ENCODE data around the gene PEX3.
"Not testable (repeated sequence)": the region's sequence is repeated elsewhere in the genome, so short reads cannot be mapped to it uniquely, and the experiment has no call there.

The PEX3 gene

DNA sequence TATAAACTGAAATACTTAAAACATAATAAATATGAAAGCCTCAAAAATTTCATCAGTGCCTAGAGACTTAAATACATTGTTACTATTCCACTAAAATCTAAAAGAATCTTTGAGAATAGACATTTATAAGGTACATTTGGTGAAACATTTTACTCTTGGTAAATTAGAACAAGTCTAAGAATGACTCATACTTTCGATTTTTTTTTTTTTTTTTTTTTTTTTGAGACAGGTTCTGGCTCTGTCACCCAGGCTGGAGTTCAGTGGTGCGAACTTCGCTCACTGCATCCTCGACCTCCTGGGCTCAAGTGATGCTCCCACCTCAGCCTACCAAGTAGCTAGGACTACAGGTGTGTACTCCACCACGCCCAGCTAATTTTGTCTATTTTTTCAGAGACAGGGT is 54.5 kb downstream of the PEX3 start:
- DNase-seq (no peak), ATAC-seq (replicated peaks) (no peak)
- peaks cover 10% of the 10 kb centered on the region for H3K36me3 Mint-ChIP-seq (ENCODE audit: insufficient read depth)
- H3K27me3 Mint-ChIP-seq, result no peaks in the 10 kb centered on the region
- H3K27ac Mint-ChIP-seq, result peak overlapping the region in 1 of 2 donors; percentile 66
- H3K4me3 Mint-ChIP-seq, result no peak overlapping the region
- peaks cover 5 to 12% of the 10 kb centered on the region in 2 donors for H3K4me1 Mint-ChIP-seq (ENCODE audit: low read depth in 2 of 2)
- H3K9me3 Mint-ChIP-seq, result no peaks in the 10 kb centered on the region

DNA sequence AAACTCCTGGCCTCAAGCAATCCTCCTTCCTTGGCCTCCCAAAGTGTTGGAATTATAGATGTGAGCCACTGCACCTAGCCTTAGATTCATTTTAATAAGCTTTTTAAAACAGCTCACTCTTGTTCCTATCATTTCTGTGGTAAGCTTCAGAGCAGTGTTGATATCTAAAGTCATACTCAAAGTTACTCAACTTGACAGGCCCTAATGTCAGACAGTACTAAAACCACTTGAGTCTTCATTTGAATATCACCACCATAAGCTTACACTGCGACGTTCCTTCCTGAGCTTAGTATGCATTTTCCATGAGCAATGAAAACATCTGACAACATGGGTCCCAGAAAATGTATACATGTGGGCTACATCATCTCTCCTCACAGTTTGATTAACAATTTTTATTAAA is 54.9 kb downstream of the PEX3 start:
- peaks cover 10% of the 10 kb centered on the region for H3K36me3 Mint-ChIP-seq (ENCODE audit: insufficient read depth)
- ATAC-seq (replicated peaks), result no peak
- H3K27ac Mint-ChIP-seq, result peak overlapping the region in 1 of 2 donors; percentile 66
- H3K4me3 Mint-ChIP-seq, result no peak overlapping the region
- no peak for DNase-seq
- no peaks in the 10 kb centered on the region for H3K9me3 Mint-ChIP-seq
- H3K27me3 Mint-ChIP-seq, result no peaks in the 10 kb centered on the region
- peaks cover 5 to 15% of the 10 kb centered on the region in 2 donors for H3K4me1 Mint-ChIP-seq (ENCODE audit: low read depth in 2 of 2)

DNA sequence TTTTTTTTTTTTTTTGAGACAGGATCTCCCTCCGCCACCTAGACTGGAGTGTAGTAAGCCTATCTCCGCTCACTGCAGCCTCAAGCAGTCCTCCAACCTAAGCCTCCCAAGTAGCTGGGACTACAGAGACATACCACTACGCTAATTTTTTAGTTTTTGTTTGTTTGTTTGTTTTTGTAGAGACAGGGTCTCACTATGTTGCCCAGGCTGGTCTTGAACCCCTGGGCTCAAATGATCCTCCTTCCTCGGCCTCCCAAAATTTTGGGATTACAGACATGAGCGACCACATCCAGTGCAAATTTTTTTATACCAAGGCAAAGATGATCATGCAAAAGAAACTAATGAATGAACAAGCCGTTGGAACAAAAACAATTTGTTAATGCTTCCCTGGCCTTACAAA is 55.6 kb downstream of the PEX3 start:
- no peak overlapping the region for H3K4me3 Mint-ChIP-seq
- peak overlapping the region in 1 of 2 donors; percentile 66 for H3K27ac Mint-ChIP-seq
- H3K4me1 Mint-ChIP-seq (ENCODE audit: low read depth in 2 of 2), result peaks cover 9 to 21% of the 10 kb centered on the region in 2 donors
- no peaks in the 10 kb centered on the region for H3K9me3 Mint-ChIP-seq
- no peaks in the 10 kb centered on the region for H3K27me3 Mint-ChIP-seq
- DNase-seq (no peak), ATAC-seq (replicated peaks) (no peak)
- peaks cover 15% of the 10 kb centered on the region for H3K36me3 Mint-ChIP-seq (ENCODE audit: insufficient read depth)

DNA sequence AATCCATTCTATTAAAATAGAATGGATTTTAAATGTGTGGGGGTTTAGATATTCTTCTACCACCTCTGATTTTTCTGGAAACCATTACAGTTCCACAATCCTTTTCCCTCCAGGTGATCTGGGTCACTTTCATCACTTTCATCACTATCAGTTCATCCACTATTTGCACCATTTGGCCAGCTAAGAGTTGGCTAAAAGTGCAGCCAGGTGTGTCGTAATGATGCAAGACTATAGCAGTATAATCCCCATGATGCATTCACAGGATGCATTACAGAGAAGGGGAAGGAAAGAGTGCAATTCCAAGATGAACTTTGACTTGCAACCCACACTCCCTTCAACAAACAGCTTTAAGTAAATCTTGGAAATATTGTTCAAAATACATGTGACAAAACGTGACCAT is 56.0 kb downstream of the PEX3 start:
- no peaks in the 10 kb centered on the region for H3K27me3 Mint-ChIP-seq
- H3K36me3 Mint-ChIP-seq (ENCODE audit: insufficient read depth), result peaks cover 19% of the 10 kb centered on the region
- peaks cover 9 to 23% of the 10 kb centered on the region in 2 donors for H3K4me1 Mint-ChIP-seq (ENCODE audit: low read depth in 2 of 2)
- ATAC-seq (replicated peaks) (no peak), DNase-seq (no peak)
- H3K9me3 Mint-ChIP-seq, result no peaks in the 10 kb centered on the region
- no peak overlapping the region for H3K27ac Mint-ChIP-seq
- H3K4me3 Mint-ChIP-seq, result no peak overlapping the region

DNA sequence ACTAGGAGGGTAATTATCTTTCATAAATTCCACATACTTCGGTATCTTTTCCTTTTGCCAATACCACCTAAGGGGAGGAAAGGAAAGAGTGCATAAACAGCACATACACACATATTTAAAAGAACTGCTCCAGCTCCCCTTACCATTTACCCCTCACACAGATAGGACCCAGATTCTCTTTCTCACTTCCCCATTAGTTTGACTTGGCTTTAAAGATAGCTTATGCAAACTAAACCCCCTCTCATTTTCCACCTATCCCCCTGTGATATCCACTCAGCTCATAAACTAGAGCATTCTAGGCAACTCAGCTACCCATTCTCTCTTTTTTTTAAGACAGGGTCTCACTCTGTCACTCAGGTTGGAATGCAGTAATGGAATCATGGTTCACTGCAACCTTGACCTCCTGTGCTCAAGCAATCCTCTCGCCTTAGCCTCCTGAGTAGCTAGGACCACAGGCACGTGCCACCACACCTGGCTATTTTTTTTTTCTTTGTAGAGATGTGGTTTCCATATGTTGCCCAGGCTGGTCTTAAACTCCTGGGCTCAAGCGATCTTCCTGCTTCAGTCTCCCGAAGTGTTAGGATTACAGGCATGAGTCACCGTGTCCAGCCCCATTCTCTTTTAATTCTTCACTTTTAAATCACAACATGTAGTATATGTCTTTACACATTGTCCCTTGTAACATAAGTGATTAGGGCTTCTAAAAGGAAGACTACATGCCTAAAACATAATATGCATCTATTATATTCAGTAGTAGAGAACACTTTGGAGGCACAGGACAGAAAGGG is 56.9 kb downstream of the PEX3 start:
- Mint-ChIP-seq H3K9me3 (no peaks in the 10 kb centered on the region), H3K36me3 (ENCODE audit: insufficient read depth) (peaks cover 22% of the 10 kb centered on the region), H3K27ac (no peak overlapping the region), H3K4me3 (no peak overlapping the region), H3K27me3 (no peaks in the 10 kb centered on the region), H3K4me1 (ENCODE audit: low read depth in 2 of 2) (peaks cover 12 to 27% of the 10 kb centered on the region in 2 donors)
- ATAC-seq (replicated peaks), result no peak
- no peak for DNase-seq

DNA sequence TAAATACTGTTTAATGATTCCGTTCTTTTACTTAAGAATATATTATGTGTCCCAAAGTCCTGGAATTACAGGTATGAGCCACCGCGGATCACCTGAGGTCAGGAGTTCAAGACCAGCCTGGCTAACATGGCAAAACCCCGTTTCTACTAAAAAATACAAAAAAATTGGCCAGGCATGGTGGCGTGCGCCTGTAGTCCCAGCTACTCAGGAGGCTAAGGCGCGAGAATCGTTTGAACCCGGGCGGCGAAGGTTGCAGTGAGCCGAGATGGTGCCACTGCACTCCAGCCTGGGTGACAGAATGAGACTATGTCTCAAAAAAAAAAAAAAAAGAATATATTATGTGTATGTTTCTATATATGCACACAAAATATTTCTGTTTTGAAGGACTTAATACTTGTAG is 59.7 kb downstream of the PEX3 start:
- H3K9me3 Mint-ChIP-seq; ATAC-seq (replicated peaks); DNase-seq; H3K27me3 Mint-ChIP-seq: not testable (repeated sequence)
- Mint-ChIP-seq H3K4me3 (peak overlapping the region; percentile 95 to 97), H3K36me3 (ENCODE audit: insufficient read depth) (peaks cover 20% of the 10 kb centered on the region), H3K4me1 (ENCODE audit: low read depth in 2 of 2) (peaks cover 20 to 27% of the 10 kb centered on the region in 2 donors), H3K27ac (peak overlapping the region in 1 of 2 donors; percentile 96)

DNA sequence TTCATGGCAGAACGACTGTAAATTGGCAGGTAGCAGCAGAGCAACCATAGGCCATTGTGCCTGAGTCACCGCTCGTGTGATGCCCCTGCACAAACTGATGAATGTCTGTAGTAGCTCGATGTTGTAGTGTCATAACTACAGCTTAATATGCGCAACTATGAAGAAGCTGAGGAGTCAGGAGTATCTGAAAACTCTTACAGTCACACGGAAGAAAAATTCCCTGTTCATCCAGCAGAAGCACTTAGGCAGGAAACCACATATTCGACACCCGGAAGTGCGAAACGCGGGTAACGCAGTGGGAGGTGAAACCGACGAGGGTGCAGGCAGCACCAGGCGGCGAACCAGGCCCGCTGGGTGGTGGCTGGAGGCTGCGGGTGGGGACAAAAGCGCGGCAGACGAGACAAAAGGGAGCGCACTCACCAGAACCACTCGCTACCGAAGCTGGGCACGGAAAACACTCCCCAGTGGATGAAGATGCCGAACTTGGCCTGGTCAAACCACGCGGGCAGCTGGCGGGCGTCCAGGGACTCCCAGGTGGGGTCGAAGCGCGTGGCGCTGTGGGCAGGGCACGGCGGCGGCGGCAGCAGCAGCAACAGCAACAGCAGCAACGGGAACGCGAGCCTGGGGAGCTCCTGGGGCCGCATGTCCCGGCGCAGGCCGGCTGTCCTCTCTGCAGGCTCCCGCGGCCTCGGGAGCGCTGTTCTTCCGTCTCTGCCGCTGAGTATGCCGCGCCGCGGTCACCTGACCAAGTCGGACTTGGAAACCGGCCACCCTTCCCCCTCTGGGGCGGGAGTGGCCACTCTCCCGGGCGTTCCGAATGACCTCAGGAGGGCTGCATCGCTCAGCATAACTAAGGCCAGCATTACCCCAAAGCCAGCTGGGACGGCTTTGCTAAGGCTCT is 60.6 kb downstream of the PEX3 start, which contains the start of gene FUCA2:
TSS of gene FUCA2 (minus strand) at position 730 of the 901 bp plus-strand sequence. CDS start at position 644, 86 bp downstream.
- peak within 1 kb of the TSS; percentile 95 to 97 for H3K4me3 Mint-ChIP-seq
- H3K27ac Mint-ChIP-seq, result peak within 1 kb of the TSS; percentile 96
- H3K36me3 Mint-ChIP-seq (ENCODE audit: insufficient read depth), result peaks cover 19% of the 10 kb centered on the region
- no peaks in the 10 kb centered on the region for H3K27me3 Mint-ChIP-seq
- ATAC-seq (replicated peaks) (peak; percentile 80), DNase-seq (peak; percentile 53 to 59 (median 59))
- no peaks in the 10 kb centered on the region for H3K9me3 Mint-ChIP-seq
- peaks cover 20 to 27% of the 10 kb centered on the region in 2 donors for H3K4me1 Mint-ChIP-seq (ENCODE audit: low read depth in 2 of 2)

DNA sequence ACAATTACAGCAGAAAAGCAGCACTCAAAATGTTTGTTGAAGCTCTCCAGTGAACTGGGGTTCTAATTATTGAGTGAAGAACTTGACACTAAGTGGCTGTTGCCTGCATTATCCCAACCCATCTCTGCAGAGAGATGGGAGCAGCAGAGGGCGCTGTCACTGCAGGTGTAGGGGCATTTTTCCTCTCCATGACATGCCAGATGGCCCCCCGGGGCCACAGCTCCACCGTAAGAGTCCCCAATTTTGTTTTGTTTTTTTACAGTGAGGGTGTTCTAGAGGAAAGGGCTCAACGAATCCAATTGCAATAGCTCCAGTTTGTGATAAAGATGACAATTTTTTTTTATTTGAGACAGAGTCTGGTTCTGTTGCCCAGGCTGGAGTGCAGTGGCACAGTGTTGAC is 62.8 kb downstream of the PEX3 start:
- H3K36me3 Mint-ChIP-seq (ENCODE audit: insufficient read depth), result peaks cover 15% of the 10 kb centered on the region
- peak overlapping the region; percentile 59 to 66 for H3K27ac Mint-ChIP-seq
- peaks cover 25 to 27% of the 10 kb centered on the region in 2 donors for H3K4me1 Mint-ChIP-seq (ENCODE audit: low read depth in 2 of 2)
- H3K9me3 Mint-ChIP-seq, result no peaks in the 10 kb centered on the region
- no peaks in the 10 kb centered on the region for H3K27me3 Mint-ChIP-seq
- peak; percentile 41 to 46 (median 45) for DNase-seq
- ATAC-seq (replicated peaks), result peak; percentile 38
- H3K4me3 Mint-ChIP-seq, result peak overlapping the region; percentile 38 to 66

DNA sequence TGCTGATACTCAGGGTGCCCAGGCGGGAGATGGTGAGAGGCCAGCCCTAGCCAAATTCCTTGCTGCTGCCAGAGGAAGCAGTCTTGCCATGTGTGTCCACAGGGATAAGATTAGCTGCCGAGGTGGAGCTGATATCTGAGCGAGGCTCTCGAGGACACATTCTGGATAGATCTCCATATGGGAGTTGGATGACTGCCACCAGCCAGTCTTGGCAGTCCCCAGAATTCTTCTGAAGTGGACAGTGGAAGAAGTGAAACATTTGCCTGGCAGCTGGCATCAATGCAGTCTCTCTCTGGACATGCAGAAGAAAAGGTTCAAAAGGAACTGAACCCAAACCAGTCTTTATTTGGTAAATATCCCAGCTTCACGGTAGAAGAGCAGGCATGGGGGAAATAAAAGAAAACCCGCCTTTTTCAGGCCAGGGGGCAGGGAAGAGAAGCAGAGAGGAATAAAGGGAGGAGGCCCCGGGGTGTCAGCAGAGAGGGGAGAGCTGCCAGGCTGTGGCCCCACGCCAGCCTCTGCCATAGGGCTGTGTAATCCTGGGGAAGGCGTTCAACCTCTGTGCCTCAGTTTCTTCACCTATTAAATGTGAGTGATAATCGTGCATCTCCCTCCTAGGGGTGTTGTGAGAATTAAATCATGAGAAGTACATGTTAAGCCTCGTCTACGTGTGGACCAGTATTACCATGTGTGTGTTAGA is 64.6 kb downstream of the PEX3 start:
- H3K27ac Mint-ChIP-seq, result no peak overlapping the region
- H3K4me3 Mint-ChIP-seq, result no peak overlapping the region
- DNase-seq (no peak), ATAC-seq (replicated peaks) (no peak)
- no peaks in the 10 kb centered on the region for H3K9me3 Mint-ChIP-seq
- H3K27me3 Mint-ChIP-seq, result no peaks in the 10 kb centered on the region
- peaks cover 14 to 20% of the 10 kb centered on the region in 2 donors for H3K4me1 Mint-ChIP-seq (ENCODE audit: low read depth in 2 of 2)
- peaks cover 12% of the 10 kb centered on the region for H3K36me3 Mint-ChIP-seq (ENCODE audit: insufficient read depth)

DNA sequence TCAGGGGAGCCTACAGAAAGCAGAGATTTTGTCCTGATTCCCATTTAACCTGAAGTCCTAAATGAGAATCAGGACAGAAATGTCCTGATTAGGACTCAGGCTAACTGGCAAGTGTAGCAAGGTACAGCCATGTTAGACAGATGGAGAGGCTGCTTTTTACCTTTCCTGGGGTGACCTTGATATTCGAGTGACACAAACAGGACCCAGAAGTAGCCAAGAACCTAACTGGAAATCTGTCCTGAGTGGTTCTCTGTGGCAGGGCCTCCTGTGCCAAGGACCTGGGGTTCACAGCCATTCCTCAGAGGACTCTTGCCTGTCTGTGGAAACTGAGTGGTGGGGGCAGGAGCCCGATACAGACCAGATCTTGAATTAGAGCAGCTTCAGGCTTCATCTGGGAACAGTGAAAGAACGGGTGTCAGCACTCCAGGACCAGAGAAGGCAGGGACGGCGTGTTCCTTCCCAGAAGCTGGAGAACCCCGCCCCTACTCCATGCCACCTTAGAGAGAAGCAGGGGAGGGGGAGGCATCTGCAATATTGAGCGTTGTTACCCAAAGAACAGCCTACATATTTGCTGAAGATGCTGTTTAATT is 65.3 kb downstream of the PEX3 start:
- DNase-seq, result no peak
- no peak overlapping the region for H3K4me3 Mint-ChIP-seq
- peak overlapping the region in 1 of 2 donors; percentile 5 for H3K27ac Mint-ChIP-seq
- no peaks in the 10 kb centered on the region for H3K27me3 Mint-ChIP-seq
- peaks cover 9 to 19% of the 10 kb centered on the region in 2 donors for H3K4me1 Mint-ChIP-seq (ENCODE audit: low read depth in 2 of 2)
- H3K36me3 Mint-ChIP-seq (ENCODE audit: insufficient read depth), result peaks cover 11% of the 10 kb centered on the region
- no peaks in the 10 kb centered on the region for H3K9me3 Mint-ChIP-seq
- no peak for ATAC-seq (replicated peaks)

DNA sequence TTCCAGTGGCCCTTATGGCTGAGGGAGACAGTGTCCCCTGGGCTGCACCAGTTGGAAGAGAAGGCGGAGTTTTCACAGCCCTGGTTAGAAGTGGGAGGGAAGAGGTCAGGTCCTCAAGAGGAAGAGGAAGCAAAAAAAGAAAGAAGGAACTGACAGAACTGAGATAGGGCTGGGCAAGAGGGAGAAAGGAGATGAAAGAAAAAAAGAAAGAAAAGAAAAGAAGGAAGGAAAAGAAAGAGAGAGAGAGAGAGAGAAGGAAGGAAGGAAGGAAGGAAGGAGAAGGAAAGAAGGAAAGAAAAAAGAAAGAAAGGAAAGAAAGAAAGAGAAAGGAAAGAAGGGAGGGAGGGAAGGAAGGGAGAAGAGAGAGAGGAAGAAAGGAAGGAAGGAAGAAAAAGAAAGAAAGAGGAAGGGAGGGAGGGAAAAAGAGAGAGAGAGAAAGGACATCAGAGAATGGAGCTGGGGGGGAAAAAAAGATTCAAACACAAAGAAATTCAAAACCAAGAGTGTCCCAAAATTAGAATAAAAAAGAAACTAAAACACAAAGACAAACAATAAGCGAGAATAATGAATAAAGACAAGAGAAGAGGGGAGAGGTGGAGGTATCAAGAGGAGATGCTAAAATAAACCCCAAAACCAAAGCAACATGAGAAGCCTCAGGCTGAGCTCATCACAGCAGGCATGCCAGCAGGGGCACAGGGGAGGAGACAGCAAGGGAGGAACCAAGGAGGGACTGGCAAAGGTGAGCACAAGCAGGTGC is 66.3 kb downstream of the PEX3 start:
- H3K4me3 Mint-ChIP-seq, result no peak overlapping the region
- H3K4me1 Mint-ChIP-seq (ENCODE audit: low read depth in 2 of 2), result peaks cover 1 to 19% of the 10 kb centered on the region in 2 donors
- peak overlapping the region; percentile 5 to 13 for H3K27ac Mint-ChIP-seq
- H3K27me3 Mint-ChIP-seq, result no peaks in the 10 kb centered on the region
- peaks cover under 1% of the 10 kb centered on the region for H3K36me3 Mint-ChIP-seq (ENCODE audit: insufficient read depth)
- H3K9me3 Mint-ChIP-seq, result no peaks in the 10 kb centered on the region
- ATAC-seq (replicated peaks), result no peak
- no peak for DNase-seq

DNA sequence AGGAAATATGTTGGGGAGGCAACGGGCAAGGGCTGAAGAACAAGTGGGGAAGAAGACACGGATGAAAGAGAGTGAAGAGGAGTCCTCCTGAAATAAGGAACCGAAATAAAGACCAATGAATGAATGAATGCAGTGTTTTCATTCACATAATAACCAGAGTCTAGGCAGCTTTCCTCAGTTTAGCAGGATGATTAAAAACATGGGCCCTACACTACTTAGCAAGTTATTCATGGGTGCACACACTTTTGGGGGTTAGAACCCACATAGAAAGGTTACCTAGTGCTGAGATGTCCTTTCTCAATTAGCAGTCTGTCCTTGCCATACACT is 66.8 kb downstream of the PEX3 start:
- Mint-ChIP-seq H3K36me3 (ENCODE audit: insufficient read depth) (no peaks in the 10 kb centered on the region), H3K4me1 (ENCODE audit: low read depth in 2 of 2) (peaks cover 0 to 18% of the 10 kb centered on the region in 2 donors)

More for the DNA sequence above, 66.8 kb downstream of the PEX3 start:
- ATAC-seq (replicated peaks), result no peak
- no peaks in the 10 kb centered on the region for H3K9me3 Mint-ChIP-seq
- H3K27ac Mint-ChIP-seq, result no peak overlapping the region
- DNase-seq, result no peak
- no peaks in the 10 kb centered on the region for H3K27me3 Mint-ChIP-seq
- no peak overlapping the region for H3K4me3 Mint-ChIP-seq
